Upper lobe of right lung (tissue), 1 donor: Measurements from ENCODE around the gene SLC18A2. TPM values are rescaled to one million over a fixed set of nuclear protein-coding genes. Genes with fewer than 3 reads are reported as not detected.

Source experiments
- ATAC-seq: fragments of 200-7000 bp; cut with Tn5 transposase; one replicate; pipeline ENCODE4 v1.9.1; 2020; ENCODE audit warnings: mild to moderate bottlenecking, moderate library complexity
- DNase-seq: peaks from one replicate; pipeline ENCODE4 v3.0.0-alpha.2; 2020
- H3K27ac ChIP-seq: fragments of 200-600 bp; one replicate; pipeline ENCODE4 v1.8.0; 2022
- H3K27me3 ChIP-seq: fragments of 200-600 bp; one replicate; pipeline ENCODE4 v1.8.0; 2022; ENCODE audit warnings: mild to moderate bottlenecking
- H3K36me3 ChIP-seq: fragments of 200-600 bp; one replicate; pipeline ENCODE4 v1.8.0; 2022
- H3K4me1 ChIP-seq: fragments of 200-600 bp; one replicate; pipeline ENCODE4 v1.8.0; 2022
- H3K4me3 ChIP-seq: fragments of 200-600 bp; one replicate; pipeline ENCODE4 v1.8.0; 2022; ENCODE audit warnings: mild to moderate bottlenecking
- H3K9me3 ChIP-seq: fragments of 200-600 bp; one replicate; pipeline ENCODE4 v1.8.0; 2022
- CTCF ChIP-seq: fragments of 200-600 bp; IDR thresholded peaks from one replicate; pipeline ENCODE4 v1.8.0; 2022; ENCODE audit warnings: antibody characterized with exemption
- intact Hi-C: fragments of 100-400 bp; cut with DNase I; formaldehyde crosslinking; loops from one replicate; pipeline ENCODE4 v1.11.0; 2022
- total RNA-seq: library from RNA; stranded (reverse); fragmentation: NEBNext Ultra II Directional; extraction: Animal tissue kit (Norgen Biotek cat#: 25700); gene quantifications from one replicate; pipeline ENCODE4 v1.2.1, GENCODE V29; 2021
- donor health status: DM: no; HTN: yes; CAD: no; lungs with severe emphysema.

Gene SLC18A2
- total RNA-seq, 1 donor from 2014 or later = 5.2 TPM

- Histone ChIP-seq H3K4me1 (no peaks in the 10 kb centered on the region), H3K27me3 (no peaks in the 10 kb centered on the region), H3K27ac (no peak overlapping the region), H3K36me3 (no peaks in the 10 kb centered on the region), H3K4me3 (no peak overlapping the region), H3K9me3 (no peaks in the 10 kb centered on the region)
- intact Hi-C loops = no loop called here
- DNase-seq = no peak
- no peak for ATAC-seq
- TF ChIP-seq CTCF = no peak
Observed at GRCh38 chr10:117306674-117307073, 65.8 kb downstream of the SLC18A2 start.

GRCh38 chr10:117311261-117311660, 70.3 kb downstream of the SLC18A2 start:
- Histone ChIP-seq H3K36me3 (no peaks in the 10 kb centered on the region), H3K27me3 (no peaks in the 10 kb centered on the region), H3K4me1 (no peaks in the 10 kb centered on the region), H3K4me3 (no peak overlapping the region), H3K9me3 (no peaks in the 10 kb centered on the region), H3K27ac (no peak overlapping the region)
- intact Hi-C loops = no loop called here
- ATAC-seq (no peak), DNase-seq (no peak)
- TF ChIP-seq CTCF = no peak

- intact Hi-C loops = no loop called here
- no peaks in the 10 kb centered on the region for H3K36me3 ChIP-seq
- H3K9me3 ChIP-seq = no peaks in the 10 kb centered on the region
- no peak for TF ChIP-seq CTCF
- DNase-seq (no peak), ATAC-seq (no peak)
- no peak overlapping the region for H3K4me3 ChIP-seq
- H3K27me3 ChIP-seq = no peaks in the 10 kb centered on the region
- no peaks in the 10 kb centered on the region for H3K4me1 ChIP-seq
- no peak overlapping the region for H3K27ac ChIP-seq
Observed at GRCh38 chr10:117312430-117312829, 71.5 kb downstream of the SLC18A2 start.

- Histone ChIP-seq H3K4me3 (no peak overlapping the region), H3K4me1 (no peaks in the 10 kb centered on the region), H3K27ac (no peak overlapping the region), H3K27me3 (no peaks in the 10 kb centered on the region), H3K36me3 (peaks cover 3% of the 10 kb centered on the region), H3K9me3 (no peaks in the 10 kb centered on the region)
- no peak for ATAC-seq
- intact Hi-C loops = no loop called here
- TF ChIP-seq CTCF = no peak
- no peak for DNase-seq
Observed at GRCh38 chr10:117313641-117314040, 72.7 kb downstream of the SLC18A2 start.

GRCh38 chr10:117316701-117317100, 75.8 kb downstream of the SLC18A2 start:
- no peak for TF ChIP-seq CTCF
- intact Hi-C loops = no loop called here
- Histone ChIP-seq H3K4me3 (no peak overlapping the region), H3K36me3 (peaks cover 3% of the 10 kb centered on the region), H3K27ac (no peak overlapping the region), H3K27me3 (no peaks in the 10 kb centered on the region), H3K4me1 (no peaks in the 10 kb centered on the region), H3K9me3 (no peaks in the 10 kb centered on the region)
- no peak for ATAC-seq
- DNase-seq = no peak

DNA sequence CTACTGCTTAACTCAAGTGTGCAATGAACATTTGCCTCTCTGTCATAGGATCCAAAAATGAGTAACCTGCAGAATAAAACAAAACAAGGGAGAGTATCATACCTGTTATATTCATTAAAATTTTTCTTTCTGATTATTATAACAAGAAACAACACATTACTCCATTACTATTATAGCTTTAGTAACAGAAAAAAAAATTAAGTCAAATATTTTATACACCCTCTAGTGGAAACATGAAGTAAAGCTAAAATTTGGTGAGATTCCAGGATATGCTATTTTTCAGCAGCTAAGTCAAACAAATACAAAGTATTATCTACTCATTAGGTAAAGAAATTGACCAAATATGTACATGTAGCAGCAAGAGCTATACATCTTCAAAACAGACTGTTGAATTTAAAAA, 78.0 kb downstream of the SLC18A2 start:
- TF ChIP-seq CTCF = peak; percentile 34
- H3K27ac ChIP-seq = no peak overlapping the region
- no peaks in the 10 kb centered on the region for H3K27me3 ChIP-seq
- no peak overlapping the region for H3K4me3 ChIP-seq
- intact Hi-C loops = no loop called here
- DNase-seq = no peak
- H3K4me1 ChIP-seq = no peaks in the 10 kb centered on the region
- H3K9me3 ChIP-seq = no peaks in the 10 kb centered on the region
- peaks cover 3% of the 10 kb centered on the region for H3K36me3 ChIP-seq
- no peak for ATAC-seq
